Endothelial cell of umbilical vein (primary cell): ENCODE results near the gene CTIF.

Experiments used
- EZH2 ChIP-seq: IDR thresholded peaks from 2 replicates; pipeline ENCODE4 v1.6.1; 2012; ENCODE audit warnings: borderline replicate concordance, low read depth, mild to moderate bottlenecking, moderate library complexity, low read length, inconsistent platforms; ENCODE audit not compliant: severe bottlenecking
- FOS ChIP-seq: IDR thresholded peaks from 2 replicates; pipeline ENCODE4 v1.6.1; 2011; ENCODE audit warnings: mild to moderate bottlenecking, low read length, moderate library complexity, borderline replicate concordance; ENCODE audit not compliant: insufficient read depth
- GATA2 ChIP-seq: IDR thresholded peaks from 2 replicates; pipeline ENCODE4 v1.7.0; 2011; ENCODE audit warnings: low read depth, mild to moderate bottlenecking, moderate library complexity, mixed read lengths, low read length; ENCODE audit not compliant: insufficient read length, insufficient read depth
- JUN ChIP-seq: IDR thresholded peaks from 2 replicates; pipeline ENCODE4 v1.6.1; 2011; ENCODE audit warnings: borderline replicate concordance, low read depth; ENCODE audit not compliant: insufficient read length, insufficient read depth
- MAX ChIP-seq: IDR thresholded peaks from 2 replicates; pipeline ENCODE4 v1.6.1; 2011; ENCODE audit not compliant: insufficient read depth, insufficient read length
- MYC ChIP-seq: IDR thresholded peaks from one replicate; pipeline ENCODE4 v1.6.1; 2011; ENCODE audit warnings: mild to moderate bottlenecking, low read depth, low read length
- POLR2A ChIP-seq: IDR thresholded peaks from 2 replicates; pipeline ENCODE4 v1.6.1; 2012; ENCODE audit warnings: low read depth, mild to moderate bottlenecking, control low read depth, low read length
- POLR2AphosphoS5 ChIP-seq: IDR thresholded peaks from 2 replicates; pipeline ENCODE4 v1.6.1; 2012; ENCODE audit warnings: low read depth, mild to moderate bottlenecking, control low read depth, low read length, moderate library complexity; ENCODE audit not compliant: insufficient read depth
- TF ChIP-seq, protein P1 (sequence below), 2 donors: IDR thresholded peaks; 1 replicate in 1 of 2; 2 replicates in 1 of 2; pipeline ENCODE4 v1.5.1; 2011; ENCODE audit warnings: low read length in 2 of 2, mild to moderate bottlenecking in 2 of 2, moderate library complexity in 2 of 2, control low read depth in 1 of 2, inconsistent platforms in 1 of 2, low read depth in 1 of 2; ENCODE audit not compliant: insufficient read depth in 1 of 2; ENCODE audit errors: extremely low read depth in 1 of 2

GRCh38 chr18:48706731-48707130 lies 167.9 kb downstream of the CTIF start:
- TF ChIP-seq, protein P1, sequence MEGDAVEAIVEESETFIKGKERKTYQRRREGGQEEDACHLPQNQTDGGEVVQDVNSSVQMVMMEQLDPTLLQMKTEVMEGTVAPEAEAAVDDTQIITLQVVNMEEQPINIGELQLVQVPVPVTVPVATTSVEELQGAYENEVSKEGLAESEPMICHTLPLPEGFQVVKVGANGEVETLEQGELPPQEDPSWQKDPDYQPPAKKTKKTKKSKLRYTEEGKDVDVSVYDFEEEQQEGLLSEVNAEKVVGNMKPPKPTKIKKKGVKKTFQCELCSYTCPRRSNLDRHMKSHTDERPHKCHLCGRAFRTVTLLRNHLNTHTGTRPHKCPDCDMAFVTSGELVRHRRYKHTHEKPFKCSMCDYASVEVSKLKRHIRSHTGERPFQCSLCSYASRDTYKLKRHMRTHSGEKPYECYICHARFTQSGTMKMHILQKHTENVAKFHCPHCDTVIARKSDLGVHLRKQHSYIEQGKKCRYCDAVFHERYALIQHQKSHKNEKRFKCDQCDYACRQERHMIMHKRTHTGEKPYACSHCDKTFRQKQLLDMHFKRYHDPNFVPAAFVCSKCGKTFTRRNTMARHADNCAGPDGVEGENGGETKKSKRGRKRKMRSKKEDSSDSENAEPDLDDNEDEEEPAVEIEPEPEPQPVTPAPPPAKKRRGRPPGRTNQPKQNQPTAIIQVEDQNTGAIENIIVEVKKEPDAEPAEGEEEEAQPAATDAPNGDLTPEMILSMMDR (IDR thresholded peaks at IDR 0.05; ENCODE audit: extremely low read depth in 1 of 2, insufficient read depth in 1 of 2, low read depth in 1 of 2, low read length in 2 of 2), result no peak
- no peak for TF ChIP-seq EZH2
- no peak for TF ChIP-seq POLR2A
- TF ChIP-seq MAX, result no peak
- no peak for TF ChIP-seq POLR2AphosphoS5
- TF ChIP-seq MYC, result no peak
- TF ChIP-seq FOS, result no peak
- TF ChIP-seq JUN, result no peak
- no peak for TF ChIP-seq GATA2
